OCI-LY7 (cell line): ENCODE data around the gene ZNF655. TPM values are rescaled to one million over a fixed set of nuclear protein-coding genes. Genes with fewer than 3 reads are reported as not detected.
A peak's percentile ranks its signal among the peaks of the same experiment; 100 is the strongest.

Experiments
- BruUV-seq: library from RNA; stranded (reverse); fragments of 400-500 nt; replicated peaks from 2 replicates; lab custom pipeline; 2021; lab: Mats Ljungman, UMichigan
- CTCF ChIA-PET: fragments of 300-600 bp; sonication (Branson Sonifier 250); formaldehyde crosslinking; loops from one replicate; lab custom pipeline; 2022; ENCODE audit warnings: antibody characterized with exemption; ENCODE audit not compliant: unreplicated experiment; lab: Charles Lee
- POLR2A ChIA-PET: fragments of 300-600 bp; sonication (Branson Sonifier 250); formaldehyde crosslinking; loops from one replicate; lab custom pipeline; 2022; ENCODE audit warnings: antibody characterized with exemption; lab: Charles Lee
- DNase-seq: peaks from one replicate; pipeline ENCODE4 v3.0.0-alpha.2; 2015; ENCODE audit warnings: low spot score
- H2AFZ ChIP-seq: fragments of 200-600 bp; sonication (generic), shearing (Covaris generic); 2 replicates; pipeline ENCODE4 v1.6.1; 2014; ENCODE audit warnings: mild to moderate bottlenecking, antibody characterized with exemption, low read length, moderate library complexity
- H3K27ac ChIP-seq: fragments of 200-600 bp; sonication (generic); 2 replicates; pipeline ENCODE4 v1.5.1; 2014; ENCODE audit warnings: mixed run types, low read depth, mild to moderate bottlenecking, moderate library complexity, low read length, inconsistent platforms; ENCODE audit not compliant: poor library complexity, severe bottlenecking
- H3K36me3 ChIP-seq: fragments of 200-600 bp; sonication (generic); 2 replicates; pipeline ENCODE4 v1.6.1; 2014; ENCODE audit warnings: mild to moderate bottlenecking, antibody characterized with exemption, low read length, moderate library complexity, mixed read lengths; ENCODE audit not compliant: insufficient read depth
- H3K4me1 ChIP-seq: fragments of 200-600 bp; sonication (generic); 2 replicates; pipeline ENCODE4 v1.5.1; 2014; ENCODE audit warnings: mild to moderate bottlenecking, low read length; ENCODE audit not compliant: insufficient read depth, poor library complexity, severe bottlenecking
- H3K4me2 ChIP-seq: fragments of 200-600 bp; sonication (generic); 2 replicates; pipeline ENCODE4 v1.6.1; 2014; ENCODE audit warnings: mild to moderate bottlenecking, low read length
- H3K4me3 ChIP-seq: fragments of 200-600 bp; sonication (generic); 2 replicates; pipeline ENCODE4 v1.5.1; 2014; ENCODE audit warnings: mild to moderate bottlenecking, low read depth, low read length; ENCODE audit not compliant: poor library complexity, severe bottlenecking
- H3K79me2 ChIP-seq: fragments of 200-600 bp; sonication (generic); 2 replicates; pipeline ENCODE4 v1.6.1; 2016; ENCODE audit warnings: low read depth, mild to moderate bottlenecking, low read length, moderate library complexity, mixed read lengths; ENCODE audit not compliant: insufficient read depth
- H3K9me2 ChIP-seq: fragments of 200-600 bp; sonication (generic); 2 replicates; pipeline ENCODE4 v1.6.1; 2016; ENCODE audit warnings: mild to moderate bottlenecking, low read length, mixed read lengths; ENCODE audit not compliant: insufficient read depth
- H3K9me3 ChIP-seq: fragments of 200-600 bp; sonication (generic); 2 replicates; pipeline ENCODE4 v1.6.1; 2014; ENCODE audit warnings: mild to moderate bottlenecking, mixed run types, low read length, mixed read lengths
- H4K20me1 ChIP-seq: fragments of 200-600 bp; sonication (generic); 2 replicates; pipeline ENCODE4 v1.6.1; 2014; ENCODE audit warnings: mild to moderate bottlenecking, antibody characterized with exemption, low read length, moderate library complexity, mixed read lengths; ENCODE audit not compliant: insufficient read depth
- EZH2phosphoT487 ChIP-seq: fragments of 200-600 bp; sonication (generic); IDR thresholded peaks from 2 replicates; pipeline ENCODE4 v1.6.1; 2018; ENCODE audit warnings: low read depth, borderline replicate concordance, mild to moderate bottlenecking, mixed run types, antibody characterized with exemption, low read length, moderate library complexity, mixed read lengths
- intact Hi-C: fragments of 100-400 bp; cut with micrococcal nuclease; formaldehyde crosslinking; loops from one replicate; pipeline ENCODE4 v1.10.0; 2022; ENCODE audit not compliant: unreplicated experiment
- total RNA-seq, 2 experiments: library from RNA; depleted of rRNA in 1 of 2; stranded (reverse); fragments of >200 nt in 1 of 2; shearing (Covaris generic) in 1 of 2; gene quantifications; 2 replicates each; pipeline ENCODE4 v1.2.3, GENCODE V29; 2014 to 2022
- TF ChIP-seq, protein P1 (sequence below): fragments of 200-600 bp; sonication (generic); conservative IDR thresholded peaks from 2 replicates; pipeline ENCODE4 v1.5.1; 2014; ENCODE audit warnings: mild to moderate bottlenecking, antibody characterized with exemption, low read length, moderate library complexity, mixed read lengths

ZNF655 gene
- total RNA-seq, 2 experiments from 2014 or later = 64.1 to 79.7 TPM

GRCh38 chr7:99573257-99573656 is 14.8 kb downstream of the ZNF655 start:
- Histone ChIP-seq H3K79me2 (no peaks in the 10 kb centered on the region), H2AFZ (no peak overlapping the region), H3K4me2 (no peak overlapping the region), H3K4me3 (no peak overlapping the region), H3K9me2 (no peaks in the 10 kb centered on the region), H3K36me3 (peaks cover 58% of the 10 kb centered on the region), H4K20me1 (no peaks in the 10 kb centered on the region), H3K4me1 (no peaks in the 10 kb centered on the region), H3K9me3 (no peaks in the 10 kb centered on the region), H3K27ac (no peak overlapping the region)
- POLR2A ChIA-PET = no interaction called here
- DNase-seq = no peak
- CTCF ChIA-PET = no interaction called here
- TF ChIP-seq, protein P1, sequence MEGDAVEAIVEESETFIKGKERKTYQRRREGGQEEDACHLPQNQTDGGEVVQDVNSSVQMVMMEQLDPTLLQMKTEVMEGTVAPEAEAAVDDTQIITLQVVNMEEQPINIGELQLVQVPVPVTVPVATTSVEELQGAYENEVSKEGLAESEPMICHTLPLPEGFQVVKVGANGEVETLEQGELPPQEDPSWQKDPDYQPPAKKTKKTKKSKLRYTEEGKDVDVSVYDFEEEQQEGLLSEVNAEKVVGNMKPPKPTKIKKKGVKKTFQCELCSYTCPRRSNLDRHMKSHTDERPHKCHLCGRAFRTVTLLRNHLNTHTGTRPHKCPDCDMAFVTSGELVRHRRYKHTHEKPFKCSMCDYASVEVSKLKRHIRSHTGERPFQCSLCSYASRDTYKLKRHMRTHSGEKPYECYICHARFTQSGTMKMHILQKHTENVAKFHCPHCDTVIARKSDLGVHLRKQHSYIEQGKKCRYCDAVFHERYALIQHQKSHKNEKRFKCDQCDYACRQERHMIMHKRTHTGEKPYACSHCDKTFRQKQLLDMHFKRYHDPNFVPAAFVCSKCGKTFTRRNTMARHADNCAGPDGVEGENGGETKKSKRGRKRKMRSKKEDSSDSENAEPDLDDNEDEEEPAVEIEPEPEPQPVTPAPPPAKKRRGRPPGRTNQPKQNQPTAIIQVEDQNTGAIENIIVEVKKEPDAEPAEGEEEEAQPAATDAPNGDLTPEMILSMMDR = no peak
- intact Hi-C loops = no loop called here
- BruUV-seq = no TSS peak

- Histone ChIP-seq H4K20me1 (no peaks in the 10 kb centered on the region), H3K4me1 (no peaks in the 10 kb centered on the region), H3K4me2 (no peak overlapping the region), H3K27ac (no peak overlapping the region), H3K36me3 (peaks cover 36% of the 10 kb centered on the region), H3K4me3 (no peak overlapping the region), H3K9me3 (no peaks in the 10 kb centered on the region), H2AFZ (no peak overlapping the region), H3K9me2 (no peaks in the 10 kb centered on the region), H3K79me2 (no peaks in the 10 kb centered on the region)
- intact Hi-C loops = no loop called here
- no peak for DNase-seq
- no peak for TF ChIP-seq EZH2phosphoT487
- TF ChIP-seq, protein P1 = no peak
- POLR2A ChIA-PET = no interaction called here
- BruUV-seq = no TSS peak
- CTCF ChIA-PET = no interaction called here
These were observed 17.8 kb downstream of the ZNF655 start for GRCh38 chr7:99576251-99576650.

- ChIA-PET CTCF (no interaction called here), POLR2A (no interaction called here)
- Histone ChIP-seq H3K4me2 (peak overlapping the region; percentile 46; the same call in 1 of the 2 replicates), H3K9me3 (no peaks in the 10 kb centered on the region), H4K20me1 (no peaks in the 10 kb centered on the region), H3K27ac (no peak overlapping the region), H2AFZ (no peak overlapping the region), H3K4me3 (no peak overlapping the region), H3K9me2 (no peaks in the 10 kb centered on the region), H3K4me1 (no peaks in the 10 kb centered on the region), H3K36me3 (peaks cover 7% of the 10 kb centered on the region; the same call in 1 of the 2 replicates), H3K79me2 (no peaks in the 10 kb centered on the region)
- no TSS peak for BruUV-seq
- no peak for TF ChIP-seq EZH2phosphoT487
- TF ChIP-seq, protein P1 = no peak
- intact Hi-C loops = no loop called here
- no peak for DNase-seq
These were observed 21.0 kb downstream of the ZNF655 start for GRCh38 chr7:99579281-99579955.
